ENCODE measurements around the gene CCSER2. TPM values are rescaled to one million over a fixed set of nuclear protein-coding genes. Genes with fewer than 3 reads are reported as not detected.

Gene CCSER2
- total RNA-seq, 5 donors from 2014 or later (not counting 1 experiment from before 2014, with no cell fraction given): 109 to 137 (median 115) TPM

DNA sequence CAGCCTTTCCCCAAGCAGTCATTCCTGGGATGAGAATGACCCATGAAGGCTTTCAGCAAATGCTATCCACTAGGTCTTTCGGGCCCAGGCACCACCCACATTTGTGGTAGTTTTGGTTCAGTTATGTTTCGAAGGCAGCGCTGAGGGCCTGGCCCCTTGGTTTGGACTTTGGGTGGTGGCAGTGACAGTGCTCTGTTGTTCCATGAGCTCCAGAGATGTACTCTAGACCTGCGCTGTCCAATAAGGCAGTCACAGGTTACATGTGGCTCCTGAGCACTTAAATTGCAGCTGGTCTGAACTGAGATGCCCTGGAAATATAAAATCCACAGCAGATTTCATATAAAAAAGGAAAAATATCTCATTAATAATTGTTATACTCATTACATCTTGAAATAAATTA lies 209.6 kb downstream of the CCSER2 start:
- 90% methylated on average over 2 of the region's 4 CpGs for WGBS (ENCODE audit: insufficient coverage)
- no peaks in the 10 kb centered on the region for H3K36me3 ChIP-seq (ENCODE audit: control insufficient read depth in 2 of 2, extremely low read depth in 1 of 2, insufficient read depth in 1 of 2, low read length in 1 of 2)
- CTCF ChIA-PET: interaction anchor here (0.5 to 6.8 kb wide), 18 partner anchors 12 to 1876 kb away, joined by 3 to 93 read pairs (median 5); no protein-coding TSS in a partner anchor
- Mint-ChIP-seq H3K4me1 (peaks cover 7 to 17% (median 16%) of the 10 kb centered on the region in 3 donors), H3K27ac (no peak overlapping the region), H3K4me3 (no peak overlapping the region), H3K27me3 (peaks cover 23 to 29% of the 10 kb centered on the region in 2 donors), H3K36me3 (no peaks in the 10 kb centered on the region), H3K9me3 (no peaks in the 10 kb centered on the region)
- DNase-seq (no peak), ATAC-seq (replicated peaks in 1 of 4) (no peak)
- no peaks in the 10 kb centered on the region for H3K9me3 ChIP-seq
- peaks cover 0 to 12% of the 10 kb centered on the region in 2 experiments for H3K4me1 ChIP-seq (ENCODE audit: control insufficient read depth in 1 of 2, extremely low read depth in 1 of 2, insufficient read depth in 2 of 2, low read length in 2 of 2)
- no peak overlapping the region for H3K4me3 ChIP-seq (ENCODE audit: control insufficient read depth in 1 of 2, extremely low read depth in 1 of 2, low read length in 1 of 2)
- POLR2A ChIA-PET: no interaction called here
- H3K27me3 ChIP-seq (replicated peaks in 1 of 2; ENCODE audit: control insufficient read depth in 2 of 2, extremely low read depth in 1 of 2, insufficient read depth in 2 of 2, low read length in 1 of 2): peaks cover 2 to 21% of the 10 kb centered on the region in 2 experiments
- no peak overlapping the region for H3K27ac ChIP-seq (ENCODE audit: low read length)

GRCh38 chr10:84539216-84539615 lies 210.8 kb downstream of the CCSER2 start:
- ChIA-PET POLR2A (no interaction called here), CTCF (interaction anchor here (0.9 to 6.8 kb wide), 8 partner anchors 114 to 1836 kb away, joined by 3 to 93 read pairs (median 4); no protein-coding TSS in a partner anchor)
- Histone ChIP-seq H3K36me3 (ENCODE audit: control insufficient read depth in 2 of 2, extremely low read depth in 1 of 2, insufficient read depth in 1 of 2, low read length in 1 of 2) (no peaks in the 10 kb centered on the region), H3K27ac (ENCODE audit: low read length) (no peak overlapping the region), H3K4me3 (ENCODE audit: control insufficient read depth in 1 of 2, extremely low read depth in 1 of 2, low read length in 1 of 2) (no peak overlapping the region), H3K27me3 (replicated peaks in 1 of 2; ENCODE audit: control insufficient read depth in 2 of 2, extremely low read depth in 1 of 2, insufficient read depth in 2 of 2, low read length in 1 of 2) (peaks cover 2 to 23% of the 10 kb centered on the region in 2 experiments), H3K4me1 (ENCODE audit: control insufficient read depth in 1 of 2, extremely low read depth in 1 of 2, insufficient read depth in 2 of 2, low read length in 2 of 2) (peaks cover 0 to 12% of the 10 kb centered on the region in 2 experiments), H3K9me3 (no peaks in the 10 kb centered on the region)
- Mint-ChIP-seq H3K36me3 (no peaks in the 10 kb centered on the region), H3K9me3 (no peaks in the 10 kb centered on the region), H3K27ac (no peak overlapping the region), H3K4me1 (peaks cover 7 to 17% (median 16%) of the 10 kb centered on the region in 3 donors), H3K27me3 (peaks cover 27 to 30% of the 10 kb centered on the region in 2 donors), H3K4me3 (peak overlapping the region in 1 of 3 donors; percentile 46)
- no peak for DNase-seq
- WGBS (ENCODE audit: insufficient coverage): 83% methylated on average over 2 of the region's 3 CpGs
- ATAC-seq (replicated peaks in 1 of 4): no peak

GRCh38 chr10:84540022-84540616 lies 211.7 kb downstream of the CCSER2 start:
- no peak for DNase-seq
- Mint-ChIP-seq H3K27ac (no peak overlapping the region), H3K9me3 (no peaks in the 10 kb centered on the region), H3K36me3 (no peaks in the 10 kb centered on the region), H3K4me1 (peaks cover 7 to 17% (median 12%) of the 10 kb centered on the region in 3 donors), H3K27me3 (peaks cover 30% of the 10 kb centered on the region in 2 donors), H3K4me3 (peak overlapping the region in 1 of 3 donors; percentile 72)
- H3K27ac ChIP-seq (ENCODE audit: low read length): no peak overlapping the region
- H3K27me3 ChIP-seq (replicated peaks in 1 of 2; ENCODE audit: control insufficient read depth in 2 of 2, extremely low read depth in 1 of 2, insufficient read depth in 2 of 2, low read length in 1 of 2): peaks cover 2 to 24% of the 10 kb centered on the region in 2 experiments
- H3K4me1 ChIP-seq (ENCODE audit: control insufficient read depth in 1 of 2, extremely low read depth in 1 of 2, insufficient read depth in 2 of 2, low read length in 2 of 2): peaks cover 0 to 12% of the 10 kb centered on the region in 2 experiments
- WGBS (ENCODE audit: insufficient coverage): 30% methylated on average over 4 of the region's 8 CpGs
- H3K36me3 ChIP-seq (ENCODE audit: control insufficient read depth in 2 of 2, extremely low read depth in 1 of 2, insufficient read depth in 1 of 2, low read length in 1 of 2): no peaks in the 10 kb centered on the region
- no peaks in the 10 kb centered on the region for H3K9me3 ChIP-seq
- ChIA-PET CTCF (interaction anchor here (0.6 to 6.8 kb wide), 9 partner anchors 9 to 1836 kb away, joined by 3 to 93 read pairs (median 3); no protein-coding TSS in a partner anchor), POLR2A (no interaction called here)
- ATAC-seq (replicated peaks in 1 of 4): peak; percentile 8 to 17 (median 14)
- peak overlapping the region in 1 of 2 donors; percentile 20 for H3K4me3 ChIP-seq (ENCODE audit: control insufficient read depth in 1 of 2, extremely low read depth in 1 of 2, low read length in 1 of 2)

DNA sequence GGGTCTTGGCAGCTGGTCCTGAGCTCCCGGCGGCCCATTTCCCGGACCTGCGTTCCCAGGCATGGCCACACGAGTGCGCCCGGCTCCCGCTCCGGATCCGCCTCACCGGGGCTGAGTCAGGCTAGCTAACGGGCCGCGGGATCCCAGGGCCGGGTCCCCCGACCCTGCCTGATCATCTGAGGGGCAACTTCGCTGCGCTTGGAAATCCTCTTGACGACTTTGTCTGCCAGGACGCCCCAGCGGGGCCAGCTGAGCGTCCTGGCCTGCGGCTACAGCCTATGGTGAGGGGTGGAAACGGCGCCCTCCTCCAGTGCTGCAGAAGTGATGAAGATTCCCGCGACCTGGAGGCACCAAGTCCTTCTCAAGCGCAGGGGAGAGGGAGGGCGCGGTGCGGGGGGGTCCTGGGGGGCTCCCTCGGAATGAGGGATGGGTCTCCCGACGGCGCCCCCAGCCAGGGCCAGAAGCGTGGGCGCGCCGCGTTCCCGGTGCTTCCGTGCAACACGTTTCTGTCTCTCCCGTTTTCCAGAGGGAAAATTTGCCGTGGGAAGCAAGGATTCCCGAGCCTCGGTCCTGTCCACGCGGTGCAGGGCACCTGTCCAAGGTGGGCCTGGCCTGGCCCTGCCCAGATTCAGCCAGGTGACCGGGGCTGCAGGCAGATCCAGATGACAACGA lies 212.4 kb downstream of the CCSER2 start:
- H3K27ac Mint-ChIP-seq: no peak overlapping the region
- peak overlapping the region; percentile 53 to 72 (median 60) for H3K4me3 Mint-ChIP-seq
- no peaks in the 10 kb centered on the region for H3K9me3 Mint-ChIP-seq
- POLR2A ChIA-PET: no interaction called here
- peaks cover 30% of the 10 kb centered on the region in 2 donors for H3K27me3 Mint-ChIP-seq
- Histone ChIP-seq H3K4me1 (ENCODE audit: control insufficient read depth in 1 of 2, extremely low read depth in 1 of 2, insufficient read depth in 2 of 2, low read length in 2 of 2) (peaks cover 0 to 12% of the 10 kb centered on the region in 2 experiments), H3K4me3 (ENCODE audit: control insufficient read depth in 1 of 2, extremely low read depth in 1 of 2, low read length in 1 of 2) (peak overlapping the region; percentile 20 to 25), H3K27ac (ENCODE audit: low read length) (no peak overlapping the region), H3K36me3 (ENCODE audit: control insufficient read depth in 2 of 2, extremely low read depth in 1 of 2, insufficient read depth in 1 of 2, low read length in 1 of 2) (no peaks in the 10 kb centered on the region), H3K9me3 (no peaks in the 10 kb centered on the region), H3K27me3 (replicated peaks in 1 of 2; ENCODE audit: control insufficient read depth in 2 of 2, extremely low read depth in 1 of 2, insufficient read depth in 2 of 2, low read length in 1 of 2) (peaks cover 2 to 24% of the 10 kb centered on the region in 2 experiments)
- WGBS (ENCODE audit: insufficient coverage): 14% methylated on average over 51 of the region's 51 CpGs
- no peaks in the 10 kb centered on the region for H3K36me3 Mint-ChIP-seq
- peaks cover 7 to 17% (median 12%) of the 10 kb centered on the region in 3 donors for H3K4me1 Mint-ChIP-seq
- peak; percentile 77 to 86 (median 82) for ATAC-seq (replicated peaks in 1 of 4)
- CTCF ChIA-PET: interaction anchor here (0.6 to 6.8 kb wide), 9 partner anchors 9 to 1836 kb away, joined by 3 to 93 read pairs (median 3); no protein-coding TSS in a partner anchor
- peak; percentile 15 to 72 (median 51) for DNase-seq

DNA sequence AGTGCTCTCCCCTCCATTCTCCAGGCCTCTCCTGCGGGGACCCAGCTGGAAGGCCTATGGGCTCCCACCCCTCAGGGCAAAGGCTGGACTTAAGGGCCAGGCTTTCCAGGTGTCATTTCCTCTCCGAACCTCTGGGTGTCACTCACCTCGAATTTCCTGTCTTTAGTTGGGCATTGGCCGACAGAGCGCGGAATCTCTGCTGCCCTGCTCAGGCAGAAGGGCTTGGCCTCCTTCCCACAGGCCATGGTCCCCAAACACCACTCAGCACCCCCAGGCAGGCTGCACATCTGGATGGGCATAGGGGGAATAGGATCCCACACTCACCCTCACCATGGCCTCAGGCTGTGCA lies 212.9 kb downstream of the CCSER2 start:
- Mint-ChIP-seq H3K4me3 (peak overlapping the region; percentile 53 to 72 (median 60)), H3K27me3 (peaks cover 30% of the 10 kb centered on the region in 2 donors), H3K4me1 (peaks cover 7 to 17% (median 12%) of the 10 kb centered on the region in 3 donors), H3K36me3 (no peaks in the 10 kb centered on the region), H3K27ac (no peak overlapping the region), H3K9me3 (no peaks in the 10 kb centered on the region)
- no peak overlapping the region for H3K4me3 ChIP-seq (ENCODE audit: control insufficient read depth in 1 of 2, extremely low read depth in 1 of 2, low read length in 1 of 2)
- peaks cover 0 to 12% of the 10 kb centered on the region in 2 experiments for H3K4me1 ChIP-seq (ENCODE audit: control insufficient read depth in 1 of 2, extremely low read depth in 1 of 2, insufficient read depth in 2 of 2, low read length in 2 of 2)
- WGBS (ENCODE audit: insufficient coverage): 35% methylated on average over 2 of the region's 6 CpGs
- CTCF ChIA-PET: interaction anchor here in 1 of 2 donors (1.8 kb wide), 1 partner anchor 10 kb away, joined by 4 read pairs; no protein-coding TSS in a partner anchor
- H3K27me3 ChIP-seq (replicated peaks in 1 of 2; ENCODE audit: control insufficient read depth in 2 of 2, extremely low read depth in 1 of 2, insufficient read depth in 2 of 2, low read length in 1 of 2): peaks cover 2 to 26% of the 10 kb centered on the region in 2 experiments
- no peaks in the 10 kb centered on the region for H3K36me3 ChIP-seq (ENCODE audit: control insufficient read depth in 2 of 2, extremely low read depth in 1 of 2, insufficient read depth in 1 of 2, low read length in 1 of 2)
- DNase-seq (no peak), ATAC-seq (replicated peaks in 1 of 4) (no peak)
- H3K9me3 ChIP-seq: no peaks in the 10 kb centered on the region
- no peak overlapping the region for H3K27ac ChIP-seq (ENCODE audit: low read length)
- POLR2A ChIA-PET: no interaction called here

All from T-cell (primary cell).